Upper lobe of right lung (tissue), 1 donor: ENCODE measurements around the gene PPP2R5B. TPM values are rescaled to one million over a fixed set of nuclear protein-coding genes. Genes with fewer than 3 reads are reported as not detected.

Source experiments
- ATAC-seq: fragments of 200-7000 bp; cut with Tn5 transposase; one replicate; pipeline ENCODE4 v1.9.1; 2020; ENCODE audit warnings: mild to moderate bottlenecking, moderate library complexity
- DNase-seq: peaks from one replicate; pipeline ENCODE4 v3.0.0-alpha.2; 2020
- H3K27ac ChIP-seq: fragments of 200-600 bp; one replicate; pipeline ENCODE4 v1.8.0; 2022
- H3K27me3 ChIP-seq: fragments of 200-600 bp; one replicate; pipeline ENCODE4 v1.8.0; 2022; ENCODE audit warnings: mild to moderate bottlenecking
- H3K36me3 ChIP-seq: fragments of 200-600 bp; one replicate; pipeline ENCODE4 v1.8.0; 2022
- H3K4me1 ChIP-seq: fragments of 200-600 bp; one replicate; pipeline ENCODE4 v1.8.0; 2022
- H3K4me3 ChIP-seq: fragments of 200-600 bp; one replicate; pipeline ENCODE4 v1.8.0; 2022; ENCODE audit warnings: mild to moderate bottlenecking
- H3K9me3 ChIP-seq: fragments of 200-600 bp; one replicate; pipeline ENCODE4 v1.8.0; 2022
- intact Hi-C: fragments of 100-400 bp; cut with DNase I; formaldehyde crosslinking; loops from one replicate; pipeline ENCODE4 v1.11.0; 2022
- total RNA-seq: library from RNA; stranded (reverse); fragmentation: NEBNext Ultra II Directional; extraction: Animal tissue kit (Norgen Biotek cat#: 25700); gene quantifications from one replicate; pipeline ENCODE4 v1.2.1, GENCODE V29; 2021
- TF ChIP-seq, protein P1 (sequence below): fragments of 200-600 bp; IDR thresholded peaks from one replicate; pipeline ENCODE4 v1.8.0; 2022; ENCODE audit warnings: antibody characterized with exemption
- donor health status: DM: no; HTN: yes; CAD: no; lungs with severe emphysema.

Gene PPP2R5B
- total RNA-seq, 1 donor from 2014 or later: 29.4 TPM

DNA sequence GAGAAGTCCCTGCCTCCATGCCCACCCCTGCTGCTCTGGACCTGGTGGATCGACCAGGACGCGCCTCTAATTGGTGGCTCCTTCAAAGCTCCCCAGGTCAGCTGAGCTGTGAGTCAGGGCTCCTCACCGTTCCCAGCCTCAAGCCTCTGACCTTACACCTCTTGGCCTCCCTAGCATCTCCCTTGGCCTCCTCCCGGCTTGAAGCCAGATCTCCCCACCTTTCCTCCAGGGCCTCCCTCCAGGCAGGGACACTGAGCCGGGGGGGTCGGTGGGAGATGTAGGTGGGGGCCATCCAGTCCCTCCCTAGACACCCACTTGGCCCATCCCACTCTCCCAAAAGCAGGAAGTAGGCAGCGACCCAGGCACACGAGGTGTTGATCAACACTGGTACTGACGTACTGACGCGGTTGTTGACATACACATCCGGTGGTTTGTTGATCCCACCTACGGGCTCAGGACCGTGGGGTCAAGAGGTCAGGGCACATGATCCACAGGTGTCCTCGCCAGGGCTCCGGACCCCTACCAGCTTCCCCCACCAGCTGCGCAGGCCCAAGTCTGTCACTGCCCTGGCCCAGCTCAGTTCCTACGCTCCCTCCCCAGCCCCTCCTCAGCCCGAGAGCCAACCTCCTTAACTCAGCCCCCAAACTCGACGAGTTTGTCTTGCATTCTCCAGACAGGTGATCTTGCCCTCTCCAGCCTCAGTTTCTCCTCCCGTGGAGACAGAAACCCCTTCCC is 8.3 kb upstream of the PPP2R5B start:
- Histone ChIP-seq H3K36me3 (peaks cover 32% of the 10 kb centered on the region), H3K4me1 (peaks cover 21% of the 10 kb centered on the region), H3K27me3 (no peaks in the 10 kb centered on the region), H3K9me3 (no peaks in the 10 kb centered on the region), H3K4me3 (peak overlapping the region; percentile 78), H3K27ac (peak overlapping the region; percentile 83)
- DNase-seq: peak; percentile 78
- ATAC-seq: peak; percentile 26
- intact Hi-C loops: no loop called here
- TF ChIP-seq, protein P1, sequence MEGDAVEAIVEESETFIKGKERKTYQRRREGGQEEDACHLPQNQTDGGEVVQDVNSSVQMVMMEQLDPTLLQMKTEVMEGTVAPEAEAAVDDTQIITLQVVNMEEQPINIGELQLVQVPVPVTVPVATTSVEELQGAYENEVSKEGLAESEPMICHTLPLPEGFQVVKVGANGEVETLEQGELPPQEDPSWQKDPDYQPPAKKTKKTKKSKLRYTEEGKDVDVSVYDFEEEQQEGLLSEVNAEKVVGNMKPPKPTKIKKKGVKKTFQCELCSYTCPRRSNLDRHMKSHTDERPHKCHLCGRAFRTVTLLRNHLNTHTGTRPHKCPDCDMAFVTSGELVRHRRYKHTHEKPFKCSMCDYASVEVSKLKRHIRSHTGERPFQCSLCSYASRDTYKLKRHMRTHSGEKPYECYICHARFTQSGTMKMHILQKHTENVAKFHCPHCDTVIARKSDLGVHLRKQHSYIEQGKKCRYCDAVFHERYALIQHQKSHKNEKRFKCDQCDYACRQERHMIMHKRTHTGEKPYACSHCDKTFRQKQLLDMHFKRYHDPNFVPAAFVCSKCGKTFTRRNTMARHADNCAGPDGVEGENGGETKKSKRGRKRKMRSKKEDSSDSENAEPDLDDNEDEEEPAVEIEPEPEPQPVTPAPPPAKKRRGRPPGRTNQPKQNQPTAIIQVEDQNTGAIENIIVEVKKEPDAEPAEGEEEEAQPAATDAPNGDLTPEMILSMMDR: no peak

DNA sequence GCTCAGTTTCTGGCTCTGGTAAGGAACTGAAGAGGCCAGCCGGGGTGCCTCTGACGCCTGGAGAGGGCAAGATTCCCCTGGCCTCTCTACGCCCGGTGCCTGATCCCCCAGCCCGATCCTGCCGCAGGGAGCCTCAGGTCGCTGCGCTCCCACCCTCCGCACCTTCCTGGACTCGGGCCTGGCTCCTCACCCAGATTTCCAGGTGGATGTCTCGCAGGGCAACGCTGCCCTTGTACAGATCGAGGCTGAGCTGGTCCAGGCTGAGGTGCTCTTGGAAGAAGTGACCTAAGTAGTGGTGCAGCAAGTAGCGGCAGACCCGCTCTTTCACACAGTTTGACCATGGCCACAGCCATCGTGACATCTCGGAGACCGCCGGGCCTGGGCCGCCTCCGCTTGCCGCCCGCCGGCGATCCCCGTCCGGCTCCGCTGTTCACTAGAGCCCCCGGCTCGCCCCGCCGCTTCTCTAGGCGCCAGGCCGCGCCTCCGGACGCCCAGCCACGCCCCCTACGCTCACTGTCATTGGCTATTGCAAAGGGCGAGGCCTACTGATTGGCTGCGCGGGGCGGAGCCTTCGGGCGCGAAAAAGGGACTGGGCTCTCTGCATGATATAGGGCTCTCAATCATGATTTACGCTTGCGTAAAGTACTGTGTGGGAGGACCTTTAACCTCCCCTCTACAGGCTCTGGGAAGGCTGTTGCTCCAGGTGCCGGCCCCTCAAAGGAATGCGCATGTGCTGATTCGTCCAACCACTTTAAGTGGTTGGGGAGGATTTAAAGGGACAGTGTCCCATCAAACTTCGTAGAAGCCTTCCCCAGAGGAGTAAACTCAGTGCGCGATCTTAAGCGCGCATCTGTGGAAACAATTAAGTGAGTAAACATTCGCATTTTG is 7.5 kb upstream of the PPP2R5B start, which contains the start of gene ATG2A:
Gene ATG2A (minus strand): TSS at position 435 of the 888 bp plus-strand sequence. CDS start 74 bp downstream, at position 361.
- no peaks in the 10 kb centered on the region for H3K9me3 ChIP-seq
- H3K4me1 ChIP-seq: peaks cover 21% of the 10 kb centered on the region
- peaks cover 24% of the 10 kb centered on the region for H3K36me3 ChIP-seq
- H3K27ac ChIP-seq: peak within 1 kb of the TSS; percentile 83
- DNase-seq: peak; percentile 100
- H3K4me3 ChIP-seq: peak within 1 kb of the TSS; percentile 78
- intact Hi-C loops: no loop called here
- TF ChIP-seq, protein P1: no peak
- ATAC-seq: peak; percentile 97
- no peaks in the 10 kb centered on the region for H3K27me3 ChIP-seq

DNA sequence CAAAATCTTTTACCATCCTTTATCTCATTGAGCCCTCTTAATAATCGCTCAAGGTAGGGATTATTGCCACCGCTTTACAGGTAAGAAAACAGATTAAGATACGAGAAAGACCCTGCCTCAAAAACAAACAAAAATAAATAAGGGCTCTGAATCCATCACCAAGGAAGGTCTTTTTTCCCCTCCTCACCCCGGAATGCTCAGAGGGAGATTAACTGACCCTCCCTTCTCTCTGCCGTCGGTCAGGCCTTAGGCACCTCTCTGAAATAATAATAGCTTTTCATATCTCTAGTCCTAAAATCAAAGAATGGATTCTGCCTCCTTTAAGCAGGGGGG is 6.9 kb upstream of the PPP2R5B start:
- Histone ChIP-seq H3K36me3 (peaks cover 18% of the 10 kb centered on the region), H3K4me3 (peak overlapping the region; percentile 78), H3K27me3 (no peaks in the 10 kb centered on the region), H3K9me3 (no peaks in the 10 kb centered on the region), H3K27ac (peak overlapping the region; percentile 73), H3K4me1 (peaks cover 21% of the 10 kb centered on the region)
- TF ChIP-seq, protein P1: no peak
- ATAC-seq: no peak
- intact Hi-C loops: no loop called here
- no peak for DNase-seq

DNA sequence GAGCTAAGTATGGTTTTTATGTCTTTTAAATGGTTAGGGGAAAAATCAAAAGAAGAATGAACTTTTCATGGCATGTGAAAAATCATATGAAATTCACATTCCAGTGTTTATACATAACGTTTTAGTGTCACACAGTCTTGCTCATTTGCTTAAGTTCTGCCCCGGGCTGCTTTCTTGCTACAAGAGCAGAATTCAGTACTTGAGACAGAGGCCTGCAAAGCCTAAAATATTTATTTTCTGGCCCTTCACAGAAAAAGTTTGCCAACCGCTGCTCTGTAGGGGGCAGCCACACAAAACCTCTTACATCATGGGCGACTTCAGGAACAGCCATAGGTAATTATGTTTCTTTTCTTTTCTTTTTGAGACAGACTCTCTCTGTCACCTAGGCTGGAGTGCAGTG is 6.5 kb upstream of the PPP2R5B start:
- peaks cover 21% of the 10 kb centered on the region for H3K4me1 ChIP-seq
- H3K36me3 ChIP-seq: peaks cover 14% of the 10 kb centered on the region
- DNase-seq (no peak), ATAC-seq (no peak)
- no peaks in the 10 kb centered on the region for H3K27me3 ChIP-seq
- intact Hi-C loops: no loop called here
- TF ChIP-seq, protein P1: peak; percentile 25
- H3K4me3 ChIP-seq: peak overlapping the region; percentile 78
- peak overlapping the region; percentile 73 for H3K27ac ChIP-seq
- H3K9me3 ChIP-seq: no peaks in the 10 kb centered on the region

DNA sequence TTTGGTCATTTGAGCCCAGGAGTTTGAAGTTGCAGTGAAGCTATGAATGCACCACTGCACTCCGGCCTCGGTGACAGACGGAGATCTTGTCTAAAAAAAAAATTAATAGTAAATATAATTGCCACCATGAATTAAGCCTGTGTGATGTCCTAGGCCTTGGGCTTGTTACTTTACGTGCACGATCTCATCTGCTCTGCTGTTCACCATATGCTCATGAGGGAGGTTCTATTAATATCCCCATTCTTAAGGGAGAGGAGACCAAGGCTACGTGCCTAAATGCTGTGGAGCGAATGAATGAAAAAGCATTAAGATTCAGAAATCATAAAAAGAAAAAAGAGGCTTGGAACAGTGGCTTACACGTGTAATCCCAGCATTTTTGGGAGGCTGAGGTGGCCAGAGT is 4.9 kb upstream of the PPP2R5B start:
- H3K27ac ChIP-seq: no peak overlapping the region

More for the DNA sequence above, 4.9 kb upstream of the PPP2R5B start:
- no peaks in the 10 kb centered on the region for H3K9me3 ChIP-seq
- no peak for ATAC-seq
- peaks cover 27% of the 10 kb centered on the region for H3K4me1 ChIP-seq
- no peaks in the 10 kb centered on the region for H3K27me3 ChIP-seq
- intact Hi-C loops: loop anchor here (10.0 kb wide), 1 partner anchor 75 kb away; the partner anchor contains the start of gene BATF2
- TF ChIP-seq, protein P1: no peak
- no peaks in the 10 kb centered on the region for H3K36me3 ChIP-seq
- no peak overlapping the region for H3K4me3 ChIP-seq
- DNase-seq: no peak
